HG02763 (cell line): ENCODE results near the gene C17orf50.

Experiments
- ATAC-seq: cut with Tn5 transposase; IDR thresholded peaks from one replicate; pipeline ENCODE4 v1.9.1; 2021; ENCODE audit warnings: mild to moderate bottlenecking, moderate library complexity; ENCODE audit not compliant: unreplicated experiment

C17orf50 gene

DNA sequence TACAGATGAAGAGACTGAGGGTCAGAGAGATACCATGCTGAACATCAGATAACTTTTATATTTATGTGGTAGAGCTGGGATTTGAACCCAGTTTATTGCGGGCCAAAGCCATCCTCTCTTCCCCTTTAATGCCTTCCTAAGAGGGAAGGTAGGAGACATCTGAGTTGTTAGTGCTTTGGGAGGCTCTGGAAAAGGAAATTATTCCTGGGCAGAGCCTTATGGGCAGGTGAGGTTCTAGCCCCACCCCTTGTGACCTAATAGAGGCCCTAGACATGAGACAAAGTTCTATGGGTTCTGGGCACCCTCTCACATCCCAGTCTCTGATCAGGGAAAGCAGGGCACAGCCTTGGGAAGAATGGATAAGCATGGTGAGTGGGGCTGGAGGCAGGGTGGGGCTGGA, at the start of gene C17orf50:
TSS of gene C17orf50 (plus strand) at position 301 of the 400 bp plus-strand sequence. CDS start at position 356, 55 bp downstream.
- no peak for ATAC-seq

DNA sequence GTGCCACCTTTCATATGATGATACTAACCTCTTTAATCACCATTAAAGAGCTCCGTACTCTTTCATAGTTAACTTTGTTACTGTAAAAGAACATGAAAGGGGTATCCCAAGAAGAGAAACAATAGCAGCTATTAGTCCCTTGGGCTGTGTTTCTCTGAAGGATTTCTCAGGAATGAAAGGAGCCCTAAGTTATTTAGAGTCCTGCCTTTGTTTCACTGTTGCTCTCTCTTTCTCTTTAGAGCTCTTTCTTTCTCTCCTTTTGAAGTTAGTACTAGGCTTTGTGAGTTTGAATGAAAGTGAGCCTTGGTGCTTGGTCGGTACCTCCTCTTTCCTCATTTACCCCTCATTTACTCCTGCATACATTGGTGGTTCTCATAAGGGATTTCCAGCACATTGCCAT, 49.7 kb upstream of the C17orf50 start:
- no peak for ATAC-seq

DNA sequence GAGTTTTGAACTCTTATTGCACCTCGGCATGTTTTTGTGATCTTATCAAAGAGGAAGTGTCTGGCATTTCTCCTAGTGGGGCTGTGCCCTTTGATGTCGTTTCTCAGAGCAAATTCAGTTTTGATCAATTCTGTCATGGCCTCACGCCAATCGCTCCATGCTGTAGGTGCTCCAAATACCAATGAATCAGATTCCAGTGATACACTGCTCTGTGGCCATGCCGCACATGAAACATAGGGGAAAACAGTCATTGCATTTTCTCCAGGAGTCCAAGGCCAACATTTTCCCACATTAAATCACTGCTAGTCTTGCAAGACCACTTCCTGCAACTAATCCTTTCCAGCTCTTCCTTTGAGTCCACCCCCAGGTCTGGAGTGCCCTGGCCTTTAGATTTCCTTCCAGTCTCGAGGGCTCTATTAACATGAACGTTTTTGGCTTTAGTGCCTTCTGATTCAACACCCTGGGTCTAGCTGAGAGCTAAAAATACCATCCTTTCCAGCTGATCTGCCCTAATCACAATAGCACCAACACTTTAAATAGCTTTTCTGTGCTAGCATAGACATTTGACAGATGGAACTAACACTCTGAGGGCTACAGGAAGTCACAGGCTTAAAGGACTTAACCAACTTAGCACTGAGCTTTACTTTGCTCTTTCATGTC, 47.5 kb upstream of the C17orf50 start:
- no peak for ATAC-seq

DNA sequence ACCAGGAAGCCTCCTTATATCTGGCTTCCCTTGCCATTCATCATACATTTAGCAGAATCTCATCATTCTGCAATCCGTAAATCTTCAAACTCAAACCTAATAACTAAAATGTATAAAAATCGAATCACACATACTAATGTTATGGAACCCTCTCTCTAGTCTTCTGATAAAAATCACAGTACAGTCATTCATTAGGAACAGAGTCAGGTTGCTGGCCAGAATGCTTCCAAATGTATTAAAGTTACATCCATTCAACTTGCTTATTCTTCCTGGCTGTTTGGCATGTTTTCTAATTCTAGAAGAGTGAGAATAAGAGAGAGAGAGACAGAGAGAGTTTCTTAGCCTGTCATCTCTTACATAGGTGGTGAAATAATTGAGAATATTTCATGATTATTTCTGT, 45.7 kb upstream of the C17orf50 start:
- no peak for ATAC-seq

DNA sequence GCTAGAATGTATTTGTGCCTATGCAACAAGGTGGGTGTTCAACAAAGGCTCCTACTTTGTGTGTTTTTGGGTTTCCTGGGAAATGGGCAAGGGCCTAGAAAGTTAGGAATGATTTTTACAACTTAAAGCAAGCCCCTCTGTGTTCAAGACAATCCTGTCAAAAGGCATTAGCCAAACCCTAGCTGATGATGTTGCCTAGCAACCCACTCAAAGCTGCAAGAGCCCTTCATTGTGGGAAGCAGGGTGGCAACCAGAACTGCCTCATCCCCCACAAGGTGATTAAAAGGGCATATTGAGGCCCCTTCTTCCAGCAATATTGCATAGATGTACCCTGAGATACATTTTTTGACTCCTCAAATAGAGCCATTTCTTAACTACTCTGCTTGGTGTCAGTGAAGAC, 45.3 kb upstream of the C17orf50 start:
- no peak for ATAC-seq

DNA sequence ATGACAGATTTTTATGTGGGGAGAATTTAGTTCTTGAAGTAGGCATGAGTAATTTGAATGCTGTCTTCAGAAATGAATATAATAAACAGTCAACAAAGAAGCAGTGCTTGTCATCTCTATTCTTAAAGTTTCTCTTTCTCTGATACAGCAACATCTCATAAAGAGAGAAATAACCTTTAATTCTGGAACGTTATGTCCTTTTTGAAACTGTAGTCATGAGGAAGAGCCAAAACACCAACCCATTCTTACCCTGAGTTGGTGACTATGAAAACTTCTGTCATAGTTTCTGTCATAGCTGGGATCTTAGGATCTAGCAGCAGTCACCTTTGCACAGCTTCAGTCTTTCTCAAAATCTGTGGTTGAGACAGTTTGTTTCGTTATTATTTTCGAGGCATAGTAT, 44.5 kb upstream of the C17orf50 start:
- no peak for ATAC-seq

DNA sequence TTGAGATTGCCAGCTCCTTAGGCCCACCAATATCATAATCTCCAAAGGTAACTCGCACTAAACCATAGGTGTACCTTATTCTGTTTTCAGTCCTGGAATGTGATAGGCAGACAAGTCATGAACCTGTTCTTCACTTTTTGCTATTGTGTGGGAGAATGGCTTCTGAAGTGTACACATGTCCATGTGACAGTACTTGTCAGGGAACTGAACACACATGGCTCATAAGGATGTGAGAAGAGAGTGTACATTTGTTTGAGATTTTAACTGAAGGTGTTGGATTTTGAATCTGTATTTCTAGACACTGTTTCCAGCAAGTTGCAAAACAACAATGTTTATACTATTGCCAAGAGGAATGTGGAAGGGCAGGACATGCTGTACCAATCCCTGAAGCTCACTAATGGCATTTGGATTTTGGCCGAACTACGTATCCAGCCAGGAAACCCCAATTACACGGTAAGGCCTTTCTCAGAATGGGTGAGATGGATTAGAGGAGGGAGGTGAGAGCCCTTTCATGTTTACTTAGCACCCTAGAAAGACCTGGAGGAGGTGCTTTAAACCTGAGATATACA, 43.7 kb upstream of the C17orf50 start:
- ATAC-seq = no peak

DNA sequence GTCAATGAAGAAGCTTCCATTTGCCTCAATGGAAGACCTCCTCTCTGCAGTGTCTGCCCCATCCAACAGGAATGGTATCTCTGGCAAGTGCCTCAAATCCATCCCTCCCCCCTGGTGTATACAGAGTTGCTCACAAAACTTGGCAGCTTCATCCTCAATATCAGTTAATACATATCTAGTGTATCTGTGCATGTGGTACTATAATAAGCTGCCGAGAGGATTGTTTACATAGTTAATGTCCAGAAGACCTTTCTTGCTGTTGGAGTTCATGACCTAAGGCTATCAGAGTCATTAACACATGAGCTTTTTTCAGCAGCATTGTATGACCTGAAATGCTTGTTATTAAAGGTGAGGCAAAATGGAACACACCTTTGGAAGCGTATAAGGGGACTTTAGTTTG, 43.2 kb upstream of the C17orf50 start:
- no peak for ATAC-seq

DNA sequence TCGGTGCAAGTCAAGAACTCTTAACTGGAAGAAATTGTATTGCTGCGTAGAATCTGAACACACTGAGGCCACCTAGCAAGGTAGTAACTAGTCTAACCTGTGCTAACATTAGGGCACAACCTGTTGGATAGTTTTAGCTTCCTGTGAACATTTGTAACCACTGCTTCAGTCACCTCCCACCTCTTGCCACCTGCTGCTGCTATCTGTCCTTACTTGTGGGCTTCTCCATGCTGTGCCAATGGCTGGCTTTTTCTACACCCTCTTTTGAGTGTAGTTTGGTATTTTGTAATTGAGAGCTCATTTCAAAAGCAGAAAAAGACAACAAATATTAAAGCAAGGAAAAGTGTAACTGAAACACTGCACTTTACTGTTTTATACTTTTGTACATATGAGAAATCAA, 37.0 kb upstream of the C17orf50 start:
- ATAC-seq = no peak

DNA sequence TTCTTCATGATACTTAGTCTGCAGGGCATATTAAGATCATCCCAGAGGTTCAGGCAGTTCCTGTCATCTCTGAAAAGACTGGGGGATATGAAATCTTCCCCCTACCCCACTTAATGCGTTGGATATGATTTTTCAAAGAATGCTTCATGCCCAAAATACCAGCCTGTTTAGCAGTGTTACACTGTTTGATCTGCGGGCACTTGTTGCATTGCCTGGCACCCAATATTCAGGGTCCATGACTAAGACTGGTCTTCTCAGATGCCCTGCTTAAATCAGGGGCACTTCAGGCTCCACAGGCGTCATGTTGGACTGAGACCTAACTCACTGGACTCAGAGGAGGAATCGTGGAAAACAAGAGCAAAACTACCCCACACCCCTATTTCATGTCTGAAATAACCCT, 35.6 kb upstream of the C17orf50 start:
- no peak for ATAC-seq

DNA sequence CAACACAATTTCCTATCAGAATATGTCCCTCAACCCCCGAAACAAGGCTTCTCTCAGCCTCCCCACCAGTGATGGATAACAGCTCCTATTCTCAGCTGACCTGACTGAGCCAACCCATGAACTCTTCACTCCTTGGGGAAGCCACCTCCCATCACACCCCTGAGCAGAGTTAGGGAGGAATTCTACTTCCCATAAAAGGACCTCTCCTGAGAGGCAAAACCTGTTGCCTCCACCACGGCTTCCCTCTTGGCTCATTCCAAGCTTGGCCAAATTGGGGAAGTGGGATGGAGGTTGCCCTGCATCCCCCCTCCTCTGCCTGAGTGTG, 34.9 kb upstream of the C17orf50 start:
- ATAC-seq = no peak

DNA sequence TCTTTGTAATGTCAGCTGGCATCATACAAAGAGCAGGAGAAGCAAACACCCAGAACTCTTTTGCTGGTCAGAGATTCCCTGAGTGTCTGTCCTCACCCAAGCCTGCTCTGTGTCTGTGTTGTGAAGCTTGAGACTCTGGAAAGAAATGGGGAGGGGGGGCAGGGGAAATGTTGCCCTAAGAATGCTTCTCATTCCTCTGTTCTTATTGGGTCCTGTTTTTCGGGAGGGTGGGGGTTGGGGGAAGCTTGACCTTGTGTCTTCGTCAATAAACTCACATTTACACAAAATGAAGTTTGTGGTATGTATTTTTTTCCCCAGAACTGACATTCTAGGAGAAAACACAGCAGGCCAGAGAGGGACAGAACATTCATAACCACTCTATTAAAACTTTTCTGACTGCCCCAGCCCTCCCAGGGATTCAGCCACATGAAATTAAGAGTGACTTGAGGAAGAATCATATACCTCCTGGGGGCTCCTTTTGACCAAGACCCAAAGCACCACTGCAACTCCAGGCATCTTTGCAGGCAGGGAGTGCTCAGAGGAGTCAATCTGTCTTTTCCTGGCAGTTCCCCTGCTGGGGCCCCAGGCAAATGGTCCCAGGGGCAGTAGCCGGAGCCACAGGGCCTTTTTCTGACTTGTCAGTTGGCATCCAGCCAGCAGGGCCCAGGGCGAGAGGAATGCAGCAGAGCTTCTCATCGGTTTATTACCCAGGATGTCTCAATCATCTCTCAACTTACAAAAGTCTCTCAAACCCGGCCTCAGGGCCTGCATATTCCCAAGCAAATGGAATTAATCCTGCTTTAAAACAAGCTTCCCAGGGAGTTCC, 34.3 kb upstream of the C17orf50 start:
- ATAC-seq = no peak

DNA sequence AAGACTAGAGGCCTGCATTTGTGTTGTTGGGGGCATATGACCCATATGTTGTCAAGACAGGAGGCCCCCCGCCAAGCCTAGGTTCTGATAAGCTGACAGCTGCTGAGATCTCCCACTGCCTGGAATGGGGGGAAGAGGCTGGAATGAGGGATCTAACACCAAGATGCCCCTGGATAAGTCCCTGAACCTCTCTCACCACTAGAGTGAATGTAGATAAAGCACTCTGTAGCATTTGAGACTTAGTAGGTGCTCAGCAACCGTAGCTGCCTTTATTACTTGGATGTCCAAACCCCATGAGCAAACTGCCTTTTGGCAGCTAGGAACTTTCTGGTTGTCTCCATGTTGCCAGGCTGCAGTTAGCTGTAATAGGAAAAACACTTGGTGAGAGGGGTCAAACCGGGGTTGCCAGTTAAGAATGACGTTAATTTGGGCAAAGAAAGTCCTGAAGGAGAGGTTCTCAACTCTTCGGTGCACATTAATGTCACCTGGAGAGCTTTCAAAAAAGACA, 33.7 kb upstream of the C17orf50 start:
- ATAC-seq = no peak

DNA sequence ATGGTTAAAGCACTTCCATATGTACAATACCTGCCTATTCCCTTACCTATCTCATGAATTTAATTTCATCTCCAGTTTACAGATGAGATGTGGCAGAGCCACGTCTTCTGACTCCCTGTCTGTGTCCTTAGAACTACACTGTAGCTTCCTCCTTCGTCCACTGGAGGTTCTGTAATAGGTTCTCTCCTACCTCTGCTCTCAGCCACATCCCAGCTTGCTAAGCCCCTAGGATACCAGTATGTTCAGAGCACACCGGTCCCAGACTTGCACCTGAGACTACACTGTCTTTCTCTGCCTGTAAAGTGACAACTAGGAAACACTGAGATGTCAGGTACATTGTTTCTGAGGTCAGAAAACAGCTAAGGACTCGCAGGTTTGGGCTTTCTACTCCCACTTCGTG, 33.1 kb upstream of the C17orf50 start:
- no peak for ATAC-seq

DNA sequence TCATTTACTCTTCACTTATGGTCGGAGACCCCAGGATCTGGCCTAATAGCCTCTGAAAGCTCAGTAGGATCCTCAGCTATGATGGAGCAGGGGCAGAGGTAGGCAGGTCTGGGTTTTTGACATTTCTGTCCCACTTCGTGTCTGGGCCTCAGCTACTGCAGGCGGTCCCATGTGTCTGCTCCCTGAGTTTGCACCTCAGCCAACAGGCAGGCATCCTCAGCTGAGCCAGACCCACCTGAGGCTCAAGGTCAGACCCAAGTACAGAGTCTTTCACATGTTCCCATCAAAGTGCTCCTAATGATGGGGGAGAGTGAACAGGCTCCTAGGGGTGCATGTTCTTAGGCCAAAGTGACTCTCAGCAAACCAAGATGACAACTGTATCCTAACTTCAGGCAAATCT, 32.1 kb upstream of the C17orf50 start:
- no peak for ATAC-seq

DNA sequence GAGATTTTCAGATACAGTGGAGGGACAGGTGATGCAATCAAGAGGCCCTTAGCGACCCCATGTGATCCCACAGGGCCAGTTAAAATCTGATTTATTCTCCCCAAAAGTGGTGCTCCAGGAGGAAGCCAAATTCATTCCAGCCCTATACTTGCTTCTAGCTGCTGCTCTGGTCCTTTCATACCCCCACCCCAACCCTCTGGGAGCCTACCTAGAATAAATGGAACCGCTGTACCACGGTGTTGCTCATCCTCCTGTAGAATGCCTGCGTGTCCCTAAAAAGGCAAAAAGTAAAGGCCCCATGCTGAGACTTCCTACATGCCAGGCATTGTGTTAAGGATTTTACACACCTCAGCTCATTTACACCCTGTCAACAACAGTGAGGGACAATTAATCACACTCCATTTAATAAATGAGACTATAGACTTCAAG, 31.3 kb upstream of the C17orf50 start:
- no peak for ATAC-seq

DNA sequence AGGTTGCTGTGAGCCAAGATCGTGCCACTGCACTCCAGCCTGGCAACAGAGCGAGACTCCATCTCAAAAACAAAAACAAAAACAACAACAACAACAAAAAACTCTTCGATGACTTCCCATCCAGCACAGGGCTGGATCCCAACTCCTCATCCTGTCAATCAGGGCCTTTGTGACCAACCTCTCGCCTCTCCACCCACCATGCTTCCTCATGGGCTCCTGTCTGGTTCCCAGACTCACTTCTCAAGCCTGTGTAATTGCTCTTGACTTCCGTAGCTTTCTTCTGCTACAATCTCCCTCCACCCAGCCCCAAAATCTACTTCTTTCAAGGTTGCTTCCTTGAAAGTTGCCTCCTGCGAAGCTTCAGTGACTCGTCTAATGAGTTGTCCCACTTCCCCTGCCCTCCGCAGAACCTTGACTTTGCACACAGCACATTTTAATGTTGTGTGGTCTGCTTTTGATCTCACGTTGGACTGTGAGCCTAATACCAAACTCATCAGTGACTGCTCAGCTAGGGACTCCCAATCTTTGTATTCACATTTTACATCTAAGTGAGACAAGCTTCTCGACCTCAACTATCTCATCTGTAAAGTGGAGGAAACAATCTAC, 30.2 kb upstream of the C17orf50 start:
- ATAC-seq = no peak

DNA sequence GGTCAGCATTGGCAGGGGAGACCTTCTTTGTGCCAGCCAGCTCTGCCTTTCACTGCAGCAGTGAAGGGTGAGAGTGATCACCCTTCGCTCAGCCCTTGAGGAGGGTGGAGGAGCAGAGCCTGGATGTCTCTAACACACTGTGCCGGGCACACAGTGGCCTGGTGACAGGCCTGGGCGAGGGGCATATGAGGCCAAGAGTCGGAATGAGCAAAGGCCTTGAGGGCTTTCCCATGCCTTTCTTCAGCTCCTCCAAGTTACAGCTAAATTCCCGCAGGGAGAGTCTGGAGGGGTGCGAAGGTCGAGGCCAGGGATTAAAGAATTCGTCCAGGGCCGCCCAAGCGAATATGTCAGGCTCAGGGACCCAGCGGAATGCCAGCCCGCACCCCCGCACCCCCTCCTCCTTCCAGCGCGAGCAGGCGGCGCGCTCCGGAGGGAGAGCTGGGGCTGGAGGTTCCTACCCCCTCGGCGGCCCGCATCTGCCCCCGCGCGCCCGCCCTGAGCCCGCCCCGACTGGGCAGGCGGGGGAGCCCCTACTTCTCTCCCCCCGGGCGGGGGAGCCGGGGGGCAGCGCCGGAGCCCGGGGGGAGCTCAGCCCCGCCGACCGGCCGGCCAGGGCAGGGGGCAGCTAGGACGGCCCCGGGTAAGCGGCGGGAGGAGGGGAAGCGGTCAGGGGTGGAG, 29.3 kb upstream of the C17orf50 start, which contains the start of gene RASL10B:
TSS of gene RASL10B (plus strand) at position 401 of the 678 bp plus-strand sequence. CDS start 3,546 bp downstream, outside the sequence.
- ATAC-seq = no peak

DNA sequence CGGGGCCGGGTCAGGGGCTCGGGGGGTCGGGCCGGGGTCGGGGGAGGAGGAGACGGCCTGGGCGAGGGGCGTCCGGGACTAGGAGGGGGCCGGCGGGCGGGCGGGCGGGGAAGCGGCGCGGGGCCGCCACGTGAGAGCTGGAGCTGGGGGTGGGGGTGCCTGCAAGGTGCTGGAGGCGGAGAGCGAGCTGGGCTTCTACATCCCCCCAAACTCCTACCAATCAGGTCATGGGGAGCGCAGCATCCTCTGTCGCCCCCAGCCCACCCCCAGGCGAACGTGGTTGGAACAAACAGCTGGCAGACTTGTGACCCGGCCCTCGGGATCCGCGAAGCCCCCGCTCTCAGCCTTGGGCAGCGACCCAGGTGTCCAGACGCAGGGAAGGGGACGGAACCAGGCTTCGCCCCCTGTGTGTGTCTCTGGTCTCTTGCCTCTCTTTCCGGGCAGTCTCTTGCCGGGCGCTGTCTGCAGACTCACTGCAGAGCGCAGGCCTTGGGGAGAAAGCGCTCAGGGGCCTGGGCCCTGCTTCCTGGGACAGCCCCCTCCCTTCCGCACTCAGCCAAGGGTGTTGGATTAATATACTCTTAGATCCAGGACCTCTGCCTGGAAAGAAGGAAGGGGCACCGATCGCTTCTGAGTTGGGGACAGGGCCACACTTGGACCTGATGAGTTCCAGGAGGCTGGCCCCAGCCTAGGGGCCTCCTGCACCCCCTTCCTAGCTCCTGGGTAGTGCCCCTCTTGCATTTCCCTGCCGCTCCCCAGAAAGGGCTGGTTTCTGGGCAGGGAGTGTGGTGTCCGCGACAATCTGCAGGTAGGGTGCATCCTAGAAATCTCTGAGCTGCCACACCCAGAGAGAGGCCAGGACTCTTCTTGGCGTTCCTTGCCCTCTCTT, 28.5 kb upstream of the C17orf50 start:
- ATAC-seq = no peak

DNA sequence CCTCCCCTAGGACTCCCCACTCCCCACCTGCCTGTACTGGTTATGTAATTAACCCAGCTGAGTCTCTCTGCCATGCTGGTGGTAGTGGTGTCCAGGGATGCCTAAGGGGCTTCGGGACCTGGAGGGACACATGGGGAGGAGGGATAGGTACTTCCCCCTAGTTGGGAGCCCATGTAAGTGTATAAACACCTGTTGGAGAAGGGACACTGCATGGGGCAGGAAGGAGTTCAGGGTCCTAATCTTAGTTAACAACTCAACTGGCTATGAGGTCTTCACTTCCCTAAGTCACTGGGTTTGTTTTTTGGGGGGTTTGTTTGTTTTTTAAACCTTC, 27.9 kb upstream of the C17orf50 start:
- no peak for ATAC-seq
